SK-N-SH treated with all-trans-retinoic acid at 6 μM for 48 hours (cell line): ENCODE data around the gene CPZ.

Experiments used
- ATAC-seq: fragments of 200-7000 bp; cut with Tn5 transposase; 3 replicates; pipeline ENCODE4 v1.9.1; 2020; ENCODE audit warnings: mild to moderate bottlenecking, moderate library complexity
- ARNTL ChIP-seq: fragments of 450-650 bp; formaldehyde crosslinking; IDR thresholded peaks from 2 replicates; pipeline ENCODE4 v1.5.0; 2020; ENCODE audit warnings: low read depth, mild to moderate bottlenecking, moderate library complexity, borderline replicate concordance
- CREB5 ChIP-seq: fragments of 250-450 bp; sonication (Bioruptor Pico); IDR thresholded peaks from 2 replicates; pipeline ENCODE4 v1.5.1; 2020; ENCODE audit warnings: low read depth, mild to moderate bottlenecking, moderate library complexity
- CSDC2 ChIP-seq: fragments of 250-450 bp; sonication (Bioruptor Pico); IDR thresholded peaks from 2 replicates; pipeline ENCODE4 v1.5.0; 2020; ENCODE audit warnings: mild to moderate bottlenecking, moderate library complexity
- CSRNP3 ChIP-seq: fragments of 250-450 bp; sonication (Bioruptor Pico); IDR thresholded peaks from 2 replicates; pipeline ENCODE4 v1.5.1; 2021; ENCODE audit warnings: mild to moderate bottlenecking, moderate library complexity
- ESRRG ChIP-seq: fragments of 250-450 bp; sonication (Bioruptor Pico); IDR thresholded peaks from 2 replicates; pipeline ENCODE4 v1.6.1; 2021; ENCODE audit warnings: mild to moderate bottlenecking
- GLIS3 ChIP-seq: fragments of 250-450 bp; sonication (Bioruptor Pico); IDR thresholded peaks from 2 replicates; pipeline ENCODE4 v1.5.0; 2020; ENCODE audit warnings: mild to moderate bottlenecking, moderate library complexity
- ISL1 ChIP-seq: fragments of 250-450 bp; sonication (Bioruptor Pico); IDR thresholded peaks from 2 replicates; pipeline ENCODE4 v2.1.2; 2022; ENCODE audit warnings: mild to moderate bottlenecking, moderate library complexity
- PATZ1 ChIP-seq: fragments of 250-450 bp; sonication (Bioruptor Pico); IDR thresholded peaks from 2 replicates; pipeline ENCODE4 v1.8.0; 2020; ENCODE audit warnings: mild to moderate bottlenecking, moderate library complexity, borderline replicate concordance
- POU6F1 ChIP-seq: fragments of 250-450 bp; sonication (Bioruptor Pico); IDR thresholded peaks from 2 replicates; pipeline ENCODE4 v1.8.0; 2021; ENCODE audit warnings: low read depth, mild to moderate bottlenecking, moderate library complexity, borderline replicate concordance
- PPARA ChIP-seq: fragments of 250-450 bp; sonication (Bioruptor Pico); IDR thresholded peaks from 2 replicates; pipeline ENCODE4 v1.5.0; 2020; ENCODE audit warnings: mild to moderate bottlenecking, borderline replicate concordance
- RARB ChIP-seq: fragments of 250-450 bp; sonication (Bioruptor Pico); IDR thresholded peaks from 2 replicates; pipeline ENCODE4 v1.8.0; 2021; ENCODE audit warnings: mild to moderate bottlenecking, moderate library complexity
- SNAI2 ChIP-seq: fragments of 250-450 bp; sonication (Bioruptor Pico); IDR thresholded peaks from 2 replicates; pipeline ENCODE4 v1.5.0; 2020; ENCODE audit warnings: mild to moderate bottlenecking, moderate library complexity
- TCF4 ChIP-seq: fragments of 250-450 bp; sonication (Bioruptor Pico); IDR thresholded peaks from 2 replicates; pipeline ENCODE4 v1.8.0; 2021; ENCODE audit warnings: mild to moderate bottlenecking, moderate library complexity, borderline replicate concordance
- TOX ChIP-seq: fragments of 250-450 bp; sonication (Bioruptor Pico); IDR thresholded peaks from 2 replicates; pipeline ENCODE4 v1.8.0; 2021; ENCODE audit warnings: mild to moderate bottlenecking, moderate library complexity, borderline replicate concordance
- TSHZ2 ChIP-seq: fragments of 250-450 bp; sonication (Bioruptor Pico); IDR thresholded peaks from 2 replicates; pipeline ENCODE4 v1.5.0; 2020; ENCODE audit warnings: mild to moderate bottlenecking, moderate library complexity
- ZC3H10 ChIP-seq: fragments of 250-450 bp; sonication (Bioruptor Pico); IDR thresholded peaks from 2 replicates; pipeline ENCODE4 v1.5.1; 2021; ENCODE audit warnings: mild to moderate bottlenecking, moderate library complexity
- ZFP30 ChIP-seq: fragments of 450-650 bp; formaldehyde crosslinking; IDR thresholded peaks from 2 replicates; pipeline ENCODE4 v1.5.0; 2022; ENCODE audit warnings: mild to moderate bottlenecking, moderate library complexity
- ZNF70 ChIP-seq: fragments of 450-650 bp; formaldehyde crosslinking; IDR thresholded peaks from 2 replicates; pipeline ENCODE4 v1.5.0; 2020; ENCODE audit warnings: mild to moderate bottlenecking, moderate library complexity
- ZNF8 ChIP-seq: fragments of 450-650 bp; formaldehyde crosslinking; IDR thresholded peaks from 2 replicates; pipeline ENCODE4 v1.5.0; 2020; ENCODE audit warnings: mild to moderate bottlenecking, moderate library complexity

The CPZ gene

GRCh38 chr4:8582436-8582835 lies 10.1 kb upstream of the CPZ start:
- TF ChIP-seq PATZ1 (no peak), ISL1 (CRISPR knock-in tag) (no peak), TCF4 (CRISPR knock-in tag) (no peak), CSRNP3 (CRISPR knock-in tag) (no peak), CSDC2 (no peak)
- no peak for ATAC-seq

- no peak for TF ChIP-seq SNAI2
- TF ChIP-seq CSRNP3 (CRISPR knock-in tag) = no peak
- no peak for TF ChIP-seq PPARA (CRISPR knock-in tag)
- TF ChIP-seq ZNF70 (CRISPR knock-in tag) = no peak
- TF ChIP-seq ISL1 (CRISPR knock-in tag) = no peak
- TF ChIP-seq ARNTL (CRISPR knock-in tag) = no peak
- TF ChIP-seq ESRRG (CRISPR knock-in tag) = no peak
- TF ChIP-seq RARB (CRISPR knock-in tag) = no peak
- ATAC-seq = no peak
Measured at GRCh38 chr4:8582941-8583654, 9.5 kb upstream of the CPZ start.

- no peak for ATAC-seq
- TF ChIP-seq GLIS3 (CRISPR knock-in tag) = no peak
Measured at GRCh38 chr4:8583655-8584025, 8.9 kb upstream of the CPZ start.

GRCh38 chr4:8585186-8585585 lies 7.4 kb upstream of the CPZ start:
- no peak for TF ChIP-seq CSRNP3 (CRISPR knock-in tag)
- no peak for TF ChIP-seq ZFP30 (CRISPR knock-in tag)
- TF ChIP-seq ZNF8 (CRISPR knock-in tag) = no peak
- no peak for TF ChIP-seq TCF4 (CRISPR knock-in tag)
- TF ChIP-seq ISL1 (CRISPR knock-in tag) = no peak
- TF ChIP-seq CSDC2 = no peak
- no peak for TF ChIP-seq ZC3H10 (CRISPR knock-in tag)
- no peak for TF ChIP-seq ESRRG (CRISPR knock-in tag)
- no peak for TF ChIP-seq RARB (CRISPR knock-in tag)
- TF ChIP-seq POU6F1 (CRISPR knock-in tag) = no peak
- no peak for TF ChIP-seq ZNF70 (CRISPR knock-in tag)
- no peak for TF ChIP-seq CREB5 (CRISPR knock-in tag)
- TF ChIP-seq TSHZ2 (CRISPR knock-in tag) = no peak
- no peak for TF ChIP-seq TOX (CRISPR knock-in tag)
- TF ChIP-seq, all 23 proteins: peak for 0
- ATAC-seq = no peak
